OCI-LY3 (cell line): Measurements from ENCODE around the gene FAAH2.

Experiments
- EZH2phosphoT487 ChIP-seq: fragments of 200-600 bp; shearing (Covaris generic); IDR thresholded peaks from 2 replicates; pipeline ENCODE4 v1.6.1; 2018; ENCODE audit warnings: antibody characterized with exemption, mixed run types, low read depth
- TF ChIP-seq, protein P1 (sequence below): fragments of 200-600, 300-600 bp; sonication (generic); IDR thresholded peaks from 2 replicates; pipeline ENCODE4 v1.5.1; 2014; ENCODE audit warnings: antibody characterized with exemption, low read length, low read depth

DNA sequence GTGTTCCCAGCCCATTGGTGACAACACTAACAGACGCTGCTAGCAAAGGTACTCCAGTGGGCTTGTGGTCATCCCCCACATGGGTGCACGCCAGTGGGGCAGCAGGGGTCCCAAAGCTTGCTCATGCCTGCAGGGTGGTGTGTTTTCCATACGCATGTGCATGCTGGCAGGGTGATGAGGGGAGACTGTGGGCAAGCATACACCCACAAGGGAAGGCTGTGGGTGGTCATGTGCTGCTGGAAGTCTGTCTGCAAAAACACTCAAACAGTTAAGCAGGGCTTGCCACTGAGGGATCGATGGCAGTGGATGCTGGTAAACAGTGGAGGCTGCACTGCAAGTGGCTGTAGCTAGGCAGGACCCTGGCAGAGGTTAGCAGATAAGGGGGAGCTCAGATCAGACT, 79.9 kb downstream of the FAAH2 start:
- TF ChIP-seq, protein P1, sequence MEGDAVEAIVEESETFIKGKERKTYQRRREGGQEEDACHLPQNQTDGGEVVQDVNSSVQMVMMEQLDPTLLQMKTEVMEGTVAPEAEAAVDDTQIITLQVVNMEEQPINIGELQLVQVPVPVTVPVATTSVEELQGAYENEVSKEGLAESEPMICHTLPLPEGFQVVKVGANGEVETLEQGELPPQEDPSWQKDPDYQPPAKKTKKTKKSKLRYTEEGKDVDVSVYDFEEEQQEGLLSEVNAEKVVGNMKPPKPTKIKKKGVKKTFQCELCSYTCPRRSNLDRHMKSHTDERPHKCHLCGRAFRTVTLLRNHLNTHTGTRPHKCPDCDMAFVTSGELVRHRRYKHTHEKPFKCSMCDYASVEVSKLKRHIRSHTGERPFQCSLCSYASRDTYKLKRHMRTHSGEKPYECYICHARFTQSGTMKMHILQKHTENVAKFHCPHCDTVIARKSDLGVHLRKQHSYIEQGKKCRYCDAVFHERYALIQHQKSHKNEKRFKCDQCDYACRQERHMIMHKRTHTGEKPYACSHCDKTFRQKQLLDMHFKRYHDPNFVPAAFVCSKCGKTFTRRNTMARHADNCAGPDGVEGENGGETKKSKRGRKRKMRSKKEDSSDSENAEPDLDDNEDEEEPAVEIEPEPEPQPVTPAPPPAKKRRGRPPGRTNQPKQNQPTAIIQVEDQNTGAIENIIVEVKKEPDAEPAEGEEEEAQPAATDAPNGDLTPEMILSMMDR = no peak
- TF ChIP-seq EZH2phosphoT487 = no peak
